Posterior vena cava (tissue), 2 donors: ENCODE data around the gene PLEKHG7. TPM values are rescaled to one million over a fixed set of nuclear protein-coding genes. Genes with fewer than 3 reads are reported as not detected.

ENCODE experiments used
- DNase-seq: peaks from one replicate; pipeline ENCODE4 v3.0.0-alpha.2; 2020; ENCODE audit warnings: low spot score
- intact Hi-C, 2 donors: fragments of 100-400 bp; cut with DNase I; formaldehyde crosslinking; loops; one replicate each; pipeline versions ENCODE4 v1.14.1 to v1.14.2; 2022 to 2023
- total RNA-seq, 2 donors: library from RNA; stranded (reverse); fragmentation: NEBNext Ultra II Directional; extraction: Animal tissue kit (Norgen Biotek cat#: 25700); gene quantifications; one replicate each; pipeline ENCODE4 v1.2.1, GENCODE V29; 2021
- donor health status: DM: yes; HTN: yes; CAD: no.
- donor health status: DM: yes; HTN: yes; CAD: no.

PLEKHG7 gene
- total RNA-seq, 2 donors from 2014 or later = not detected

- intact Hi-C loops = no loop called here
- DNase-seq = no peak
These were observed 997 bp downstream of the PLEKHG7 start for GRCh38 chr12:92703786-92704185.

- intact Hi-C loops = no loop called here
- DNase-seq = no peak
These were observed 3.8 kb downstream of the PLEKHG7 start for GRCh38 chr12:92706594-92706993.

GRCh38 chr12:92707926-92708325 lies 5.1 kb downstream of the PLEKHG7 start:
- intact Hi-C loops = no loop called here
- no peak for DNase-seq

GRCh38 chr12:92715625-92716024 lies 12.8 kb downstream of the PLEKHG7 start:
- intact Hi-C loops = no loop called here

GRCh38 chr12:92717202-92717601 lies 14.4 kb downstream of the PLEKHG7 start:
- no peak for DNase-seq
- intact Hi-C loops = no loop called here

More at GRCh38 chr12:92715625-92716024, 12.8 kb downstream of the PLEKHG7 start:
- no peak for DNase-seq

- intact Hi-C loops = no loop called here
- no peak for DNase-seq
These were observed 15.7 kb downstream of the PLEKHG7 start for GRCh38 chr12:92718483-92718990.

- DNase-seq = no peak
- intact Hi-C loops = no loop called here
These were observed 16.9 kb downstream of the PLEKHG7 start for GRCh38 chr12:92719674-92720073.

- DNase-seq = no peak
- intact Hi-C loops = no loop called here
These were observed 18.3 kb downstream of the PLEKHG7 start for GRCh38 chr12:92721130-92721529.

GRCh38 chr12:92721656-92722055 lies 18.9 kb downstream of the PLEKHG7 start:
- DNase-seq = no peak
- intact Hi-C loops = no loop called here

- no peak for DNase-seq
- intact Hi-C loops = no loop called here
These were observed 20.1 kb downstream of the PLEKHG7 start for GRCh38 chr12:92722897-92723296.

GRCh38 chr12:92726850-92727249 lies 24.1 kb downstream of the PLEKHG7 start:
- no peak for DNase-seq
- intact Hi-C loops = no loop called here

GRCh38 chr12:92729773-92730305 lies 27.1 kb downstream of the PLEKHG7 start:
- no peak for DNase-seq
- intact Hi-C loops = no loop called here

GRCh38 chr12:92730758-92731157 lies 28.0 kb downstream of the PLEKHG7 start:
- intact Hi-C loops = no loop called here
- no peak for DNase-seq

GRCh38 chr12:92732216-92732615 lies 29.4 kb downstream of the PLEKHG7 start:
- DNase-seq = no peak
- intact Hi-C loops = no loop called here

- no peak for DNase-seq
- intact Hi-C loops = no loop called here
These were observed 29.9 kb downstream of the PLEKHG7 start for GRCh38 chr12:92732716-92733115.

GRCh38 chr12:92733181-92733580 lies 30.4 kb downstream of the PLEKHG7 start:
- no peak for DNase-seq
- intact Hi-C loops = no loop called here

GRCh38 chr12:92733661-92734060 lies 30.9 kb downstream of the PLEKHG7 start:
- no peak for DNase-seq
- intact Hi-C loops = no loop called here

GRCh38 chr12:92735131-92735721 lies 32.4 kb downstream of the PLEKHG7 start:
- intact Hi-C loops = no loop called here
- no peak for DNase-seq

- no peak for DNase-seq
- intact Hi-C loops = no loop called here
These were observed 33.8 kb downstream of the PLEKHG7 start for GRCh38 chr12:92736605-92737004.

GRCh38 chr12:92737855-92738850 lies 35.4 kb downstream of the PLEKHG7 start:
- no peak for DNase-seq
- intact Hi-C loops = no loop called here
